Esophagus mucosa (tissue), 1 donor: ENCODE measurements around the gene SLC28A2. TPM values are rescaled to one million over a fixed set of nuclear protein-coding genes. Genes with fewer than 3 reads are reported as not detected.
"Not testable (repeated sequence)": the region's sequence is repeated elsewhere in the genome, so short reads cannot be mapped to it uniquely, and the experiment has no call there.

Source experiments
- ATAC-seq: fragments of 200-7000 bp; cut with Tn5 transposase; one replicate; pipeline ENCODE4 v1.9.1; 2020
- total RNA-seq: library from RNA; stranded (reverse); gene quantifications from one replicate; pipeline ENCODE4 v1.2.4, GENCODE V29; 2023
- donor health status: DM: yes; HTN: yes; CAD: no.

Gene SLC28A2
- not detected for total RNA-seq

- no peak for ATAC-seq
Observed at GRCh38 chr15:45251888-45252287, at the start of gene SLC28A2. Gene SLC28A2, plus strand, starts transcription at chr15:45252234. Its CDS starts 982 bp downstream, at chr15:45253216.

GRCh38 chr15:45203182-45203581 lies 48.9 kb upstream of the SLC28A2 start:
- ATAC-seq = no peak

- peak; percentile 23 for ATAC-seq
Observed at GRCh38 chr15:45205192-45205591, 46.8 kb upstream of the SLC28A2 start.

- ATAC-seq = no peak
Observed at GRCh38 chr15:45212493-45212892, 39.5 kb upstream of the SLC28A2 start.

- no peak for ATAC-seq
Observed at GRCh38 chr15:45221053-45221599, 30.9 kb upstream of the SLC28A2 start.

- ATAC-seq = no peak
Observed at GRCh38 chr15:45221967-45222366, 30.1 kb upstream of the SLC28A2 start.

GRCh38 chr15:45224621-45225217 lies 27.3 kb upstream of the SLC28A2 start:
- ATAC-seq = no peak

- no peak for ATAC-seq
Observed at GRCh38 chr15:45225506-45226273, 26.3 kb upstream of the SLC28A2 start.

GRCh38 chr15:45228931-45229330 lies 23.1 kb upstream of the SLC28A2 start:
- ATAC-seq = peak; percentile 78

GRCh38 chr15:45230245-45230965 lies 21.6 kb upstream of the SLC28A2 start:
- peak; percentile 56 for ATAC-seq

- ATAC-seq = no peak
Observed at GRCh38 chr15:45231132-45231531, 20.9 kb upstream of the SLC28A2 start.

GRCh38 chr15:45231864-45232562 lies 20.0 kb upstream of the SLC28A2 start:
- ATAC-seq = no peak

- peak; percentile 61 for ATAC-seq
Observed at GRCh38 chr15:45234562-45235235, 17.3 kb upstream of the SLC28A2 start.

GRCh38 chr15:45236806-45237205 lies 15.2 kb upstream of the SLC28A2 start:
- not testable (repeated sequence) for ATAC-seq

- no peak for ATAC-seq
Observed at GRCh38 chr15:45242289-45242688, 9.7 kb upstream of the SLC28A2 start.

GRCh38 chr15:45249125-45249780 lies 2.8 kb upstream of the SLC28A2 start:
- no peak for ATAC-seq

GRCh38 chr15:45253330-45253729 lies 1.3 kb downstream of the SLC28A2 start:
- no peak for ATAC-seq

GRCh38 chr15:45254405-45254804 lies 2.4 kb downstream of the SLC28A2 start:
- ATAC-seq = peak; percentile 33

GRCh38 chr15:45254824-45255223 lies 2.8 kb downstream of the SLC28A2 start:
- ATAC-seq = not testable (repeated sequence)

- no peak for ATAC-seq
Observed at GRCh38 chr15:45259796-45260195, 7.8 kb downstream of the SLC28A2 start.

- ATAC-seq = no peak
Observed at GRCh38 chr15:45262906-45263461, 10.9 kb downstream of the SLC28A2 start.
